Measurements from ENCODE around the gene IPP. TPM values are rescaled to one million over a fixed set of nuclear protein-coding genes. Genes with fewer than 3 reads are reported as not detected.
A peak's percentile ranks its signal among the peaks of the same experiment; 100 is the strongest.
"Not testable (repeated sequence)": the region's sequence is repeated elsewhere in the genome, so short reads cannot be mapped to it uniquely, and the experiment has no call there.

The IPP gene
- total RNA-seq, 2 donors from 2014 or later: 7.2 to 8.2 TPM

- H3K4me1 ChIP-seq: peaks cover 0 to 15% of the 10 kb centered on the region in 2 donors
- no peak overlapping the region for H3K4me3 ChIP-seq
- TF ChIP-seq, protein P1, sequence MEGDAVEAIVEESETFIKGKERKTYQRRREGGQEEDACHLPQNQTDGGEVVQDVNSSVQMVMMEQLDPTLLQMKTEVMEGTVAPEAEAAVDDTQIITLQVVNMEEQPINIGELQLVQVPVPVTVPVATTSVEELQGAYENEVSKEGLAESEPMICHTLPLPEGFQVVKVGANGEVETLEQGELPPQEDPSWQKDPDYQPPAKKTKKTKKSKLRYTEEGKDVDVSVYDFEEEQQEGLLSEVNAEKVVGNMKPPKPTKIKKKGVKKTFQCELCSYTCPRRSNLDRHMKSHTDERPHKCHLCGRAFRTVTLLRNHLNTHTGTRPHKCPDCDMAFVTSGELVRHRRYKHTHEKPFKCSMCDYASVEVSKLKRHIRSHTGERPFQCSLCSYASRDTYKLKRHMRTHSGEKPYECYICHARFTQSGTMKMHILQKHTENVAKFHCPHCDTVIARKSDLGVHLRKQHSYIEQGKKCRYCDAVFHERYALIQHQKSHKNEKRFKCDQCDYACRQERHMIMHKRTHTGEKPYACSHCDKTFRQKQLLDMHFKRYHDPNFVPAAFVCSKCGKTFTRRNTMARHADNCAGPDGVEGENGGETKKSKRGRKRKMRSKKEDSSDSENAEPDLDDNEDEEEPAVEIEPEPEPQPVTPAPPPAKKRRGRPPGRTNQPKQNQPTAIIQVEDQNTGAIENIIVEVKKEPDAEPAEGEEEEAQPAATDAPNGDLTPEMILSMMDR (IDR thresholded peaks at IDR 0.05): no peak
- no peak for DNase-seq (ENCODE audit: low spot score)
- H3K36me3 ChIP-seq: no peaks in the 10 kb centered on the region
- H3K9me3 ChIP-seq: peaks cover 5 to 8% of the 10 kb centered on the region in 2 donors
- no peaks in the 10 kb centered on the region for H3K27me3 ChIP-seq
- no peak overlapping the region for H3K27ac ChIP-seq
These were observed 2.1 kb upstream of the IPP start for GRCh38 chr1:45752441-45753052.

- no peak for DNase-seq (ENCODE audit: low spot score)
- TF ChIP-seq, protein P1 (IDR thresholded peaks at IDR 0.05): no peak
- Histone ChIP-seq H3K27ac (no peak overlapping the region), H3K27me3 (no peaks in the 10 kb centered on the region), H3K9me3 (peaks cover 5 to 8% of the 10 kb centered on the region in 2 donors), H3K36me3 (no peaks in the 10 kb centered on the region), H3K4me1 (peaks cover 0 to 15% of the 10 kb centered on the region in 2 donors), H3K4me3 (no peak overlapping the region)
These were observed 1.6 kb upstream of the IPP start for GRCh38 chr1:45752014-45752413.

GRCh38 chr1:45751039-45751838 is 786 bp upstream of the IPP start:
- Histone ChIP-seq H3K4me1 (peaks cover 0 to 15% of the 10 kb centered on the region in 2 donors), H3K27ac (peak overlapping the region; percentile 94 to 96), H3K4me3 (peak overlapping the region; percentile 52 to 63)
- not testable (repeated sequence) for H3K36me3 ChIP-seq; H3K27me3 ChIP-seq; DNase-seq (ENCODE audit: low spot score); H3K9me3 ChIP-seq

- Histone ChIP-seq H3K4me1 (peaks cover 0 to 15% of the 10 kb centered on the region in 2 donors), H3K27ac (no peak overlapping the region), H3K27me3 (no peaks in the 10 kb centered on the region), H3K36me3 (peaks cover 9% of the 10 kb centered on the region), H3K9me3 (no peaks in the 10 kb centered on the region), H3K4me3 (no peak overlapping the region)
- TF ChIP-seq, protein P1 (IDR thresholded peaks at IDR 0.05): no peak
- no peak for DNase-seq (ENCODE audit: low spot score)
These were observed 3.5 kb downstream of the IPP start for GRCh38 chr1:45746922-45747321.

DNA sequence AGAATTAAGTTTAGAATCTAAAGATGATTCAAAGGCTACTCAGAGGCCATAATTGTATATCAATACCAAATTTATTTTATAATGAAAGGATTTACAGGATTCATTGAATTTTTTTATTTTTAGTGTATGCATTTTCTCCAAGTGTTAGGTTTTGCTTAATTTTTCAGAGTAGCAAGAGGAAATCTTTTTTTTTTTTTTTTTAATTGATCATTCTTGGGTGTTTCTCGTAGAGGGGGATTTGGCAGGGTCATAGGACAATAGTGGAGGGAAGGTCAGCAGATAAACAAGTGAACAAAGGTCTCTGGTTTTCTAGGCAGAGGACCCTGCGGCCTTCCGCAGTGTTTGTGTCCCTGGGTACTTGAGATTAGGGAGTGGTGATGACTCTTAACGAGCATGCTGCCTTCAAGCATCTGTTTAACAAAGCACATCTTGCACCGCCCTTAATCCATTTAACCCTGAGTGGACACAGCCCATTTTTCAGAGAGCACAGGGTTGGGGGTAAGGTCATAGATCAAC is 10.8 kb downstream of the IPP start:
- DNase-seq (ENCODE audit: low spot score); H3K9me3 ChIP-seq; H3K36me3 ChIP-seq; H3K27me3 ChIP-seq; H3K4me3 ChIP-seq; H3K4me1 ChIP-seq: not testable (repeated sequence)
- peak overlapping the region in 1 of 2 donors; percentile 16 for H3K27ac ChIP-seq

- H3K36me3 ChIP-seq: peaks cover 5% of the 10 kb centered on the region
- no peaks in the 10 kb centered on the region for H3K9me3 ChIP-seq
- H3K4me3 ChIP-seq: no peak overlapping the region
- H3K4me1 ChIP-seq: no peaks in the 10 kb centered on the region
- peak overlapping the region in 1 of 2 donors; percentile 16 for H3K27ac ChIP-seq
- no peak for DNase-seq (ENCODE audit: low spot score)
- TF ChIP-seq, protein P1 (IDR thresholded peaks at IDR 0.05): no peak
- no peaks in the 10 kb centered on the region for H3K27me3 ChIP-seq
These were observed 11.3 kb downstream of the IPP start for GRCh38 chr1:45739137-45739536.

Measured in right atrium auricular region (tissue), 2 donors.